Esophagus (tissue), 2 donors: Measurements from ENCODE around the gene RBM25. TPM values are rescaled to one million over a fixed set of nuclear protein-coding genes. Genes with fewer than 3 reads are reported as not detected.
"Not testable (repeated sequence)": the region's sequence is repeated elsewhere in the genome, so short reads cannot be mapped to it uniquely, and the experiment has no call there.

Experiments
- H3K27ac ChIP-seq, 2 donors: one replicate each; pipeline ENCODE4 v1.5.1; 2013; ENCODE audit warnings: low read depth in 2 of 2, mild to moderate bottlenecking in 2 of 2, inconsistent platforms in 1 of 2, low read length in 1 of 2, moderate library complexity in 1 of 2
- H3K27me3 ChIP-seq, 2 donors: one replicate each; pipeline ENCODE4 v1.6.1; 2013; ENCODE audit warnings: low read length in 2 of 2, control low read depth in 1 of 2, mild to moderate bottlenecking in 1 of 2; ENCODE audit not compliant: insufficient read depth in 2 of 2, control insufficient read depth in 1 of 2
- H3K36me3 ChIP-seq, 2 donors: one replicate each; pipeline ENCODE4 v1.6.1; 2013; ENCODE audit warnings: low read length in 1 of 2; ENCODE audit not compliant: control insufficient read depth in 2 of 2, insufficient read depth in 2 of 2
- H3K4me1 ChIP-seq, 2 donors: one replicate each; pipeline ENCODE4 v1.6.1; 2013; ENCODE audit warnings: low read length in 1 of 2; ENCODE audit not compliant: control insufficient read depth in 2 of 2, insufficient read depth in 2 of 2
- H3K4me3 ChIP-seq, 2 donors: one replicate each; pipeline ENCODE4 v1.5.1; 2013; ENCODE audit warnings: low read length in 2 of 2, mild to moderate bottlenecking in 2 of 2, low read depth in 1 of 2, moderate library complexity in 1 of 2
- H3K9me3 ChIP-seq, 2 donors: one replicate each; pipeline ENCODE4 v1.6.1; 2013; ENCODE audit warnings: mild to moderate bottlenecking in 2 of 2, low read depth in 1 of 2, low read length in 1 of 2, moderate library complexity in 1 of 2; ENCODE audit not compliant: control insufficient read depth in 2 of 2, insufficient read depth in 1 of 2
- WGBS, 2 donors: extraction: QIAGEN DNeasy Blood & Tissue Kit; methylation state at CpG; one replicate each; pipeline ENCODE4 v1.1.7; 2013; 5-methylcytosine and 5-hydroxymethylcytosine counted together
- polyA plus RNA-seq, 2 donors: library from polyadenylated mRNA; stranded (reverse); fragments of 200-250 nt; gene quantifications; one replicate each; pipeline ENCODE4 v1.2.3, GENCODE V29; 2013
- donor health status: healthy with polysubstance abuse.
- donor health status: Bipolar disorder and iron deficiency.

RBM25 gene
- 10 to 100 TPM; 23.3 to 38.5 TPM for polyA plus RNA-seq

- H3K9me3 ChIP-seq, result no peaks in the 10 kb centered on the region
- no peaks in the 10 kb centered on the region for H3K4me1 ChIP-seq
Measured at GRCh38 chr14:73058224-73058921, at the start of gene RBM25. Gene RBM25, plus strand, starts transcription at chr14:73058534. Its CDS starts 13,108 bp downstream, at chr14:73071642.

GRCh38 chr14:73011189-73011588, 47.1 kb upstream of the RBM25 start:
- WGBS, 2 donors, result 89 to 91% methylated on average over 7 of the region's 7 CpGs
- not testable (repeated sequence) for H3K27me3 ChIP-seq, H3K4me1 ChIP-seq, H3K4me3 ChIP-seq, H3K9me3 ChIP-seq, H3K27ac ChIP-seq, H3K36me3 ChIP-seq

More at GRCh38 chr14:73058224-73058921, at the start of gene RBM25:
- Histone ChIP-seq H3K27me3 (no peaks in the 10 kb centered on the region), H3K27ac (peak within 1 kb of the TSS; percentile 94 to 97), H3K36me3 (no peaks in the 10 kb centered on the region), H3K4me3 (peak within 1 kb of the TSS; percentile 95 to 96)
- WGBS, 2 donors, result 0% methylated on average over 57 of the region's 57 CpGs

- Histone ChIP-seq H3K27me3 (no peaks in the 10 kb centered on the region), H3K9me3 (no peaks in the 10 kb centered on the region), H3K4me3 (no peak overlapping the region), H3K27ac (peak overlapping the region; percentile 10 to 51), H3K4me1 (no peaks in the 10 kb centered on the region), H3K36me3 (peaks cover 0 to 8% of the 10 kb centered on the region in 2 donors)
- 62 to 65% methylated on average over 2 of the region's 2 CpGs for WGBS, 2 donors
Measured at GRCh38 chr14:73014105-73014504, 44.2 kb upstream of the RBM25 start.

- not testable (repeated sequence) for H3K27me3 ChIP-seq, H3K36me3 ChIP-seq
Measured at GRCh38 chr14:73015552-73015951, 42.8 kb upstream of the RBM25 start.

GRCh38 chr14:73016011-73016410, 42.3 kb upstream of the RBM25 start:
- H3K27me3 ChIP-seq, H3K9me3 ChIP-seq, H3K27ac ChIP-seq, H3K4me3 ChIP-seq, H3K4me1 ChIP-seq: not testable (repeated sequence)
- 71 to 77% methylated on average over 10 of the region's 10 CpGs for WGBS, 2 donors
- H3K36me3 ChIP-seq, result peaks cover 0 to 12% of the 10 kb centered on the region in 2 donors

More at GRCh38 chr14:73015552-73015951, 42.8 kb upstream of the RBM25 start:
- not testable (repeated sequence) for H3K27ac ChIP-seq, H3K9me3 ChIP-seq, H3K4me3 ChIP-seq, H3K4me1 ChIP-seq
- 93 to 94% methylated on average over 14 of the region's 14 CpGs for WGBS, 2 donors

GRCh38 chr14:73022051-73022450, 36.3 kb upstream of the RBM25 start:
- Histone ChIP-seq H3K36me3 (peaks cover 2 to 10% of the 10 kb centered on the region in 2 donors), H3K27ac (no peak overlapping the region), H3K27me3 (no peaks in the 10 kb centered on the region), H3K9me3 (no peaks in the 10 kb centered on the region), H3K4me3 (no peak overlapping the region), H3K4me1 (peaks cover 0 to 1% of the 10 kb centered on the region in 2 donors)
- WGBS, 2 donors, result 95 to 98% methylated on average over 4 of the region's 4 CpGs

- H3K27ac ChIP-seq, result no peak overlapping the region
- 80 to 85% methylated on average over 3 of the region's 3 CpGs for WGBS, 2 donors
- H3K36me3 ChIP-seq, result peaks cover 2 to 6% of the 10 kb centered on the region in 2 donors
- no peaks in the 10 kb centered on the region for H3K27me3 ChIP-seq
- H3K9me3 ChIP-seq, result no peaks in the 10 kb centered on the region
- H3K4me3 ChIP-seq, result peak overlapping the region in 1 of 2 donors; percentile 76
- peaks cover 0 to 1% of the 10 kb centered on the region in 2 donors for H3K4me1 ChIP-seq
Measured at GRCh38 chr14:73025544-73025943, 32.8 kb upstream of the RBM25 start.

GRCh38 chr14:73026243-73026844, 32.0 kb upstream of the RBM25 start:
- Histone ChIP-seq H3K27me3 (no peaks in the 10 kb centered on the region), H3K4me3 (peak overlapping the region; percentile 76 to 89), H3K9me3 (no peaks in the 10 kb centered on the region), H3K4me1 (peaks cover 0 to 1% of the 10 kb centered on the region in 2 donors), H3K36me3 (peaks cover 2 to 5% of the 10 kb centered on the region in 2 donors), H3K27ac (peak overlapping the region; percentile 93 to 94)
- 1 to 3% methylated on average over 16 to 21 of the region's 21 CpGs for WGBS, 2 donors

- H3K9me3 ChIP-seq, result no peaks in the 10 kb centered on the region
- peak within 1 kb of the TSS; percentile 93 to 94 for H3K27ac ChIP-seq
- H3K27me3 ChIP-seq, result no peaks in the 10 kb centered on the region
- peaks cover 0 to 1% of the 10 kb centered on the region in 2 donors for H3K4me1 ChIP-seq
- H3K4me3 ChIP-seq, result peak within 1 kb of the TSS; percentile 76 to 89
- WGBS, 2 donors, result 0 to 1% methylated on average over 32 to 39 of the region's 42 CpGs
- H3K36me3 ChIP-seq, result peaks cover 2 to 5% of the 10 kb centered on the region in 2 donors
Measured at GRCh38 chr14:73026845-73027542, 31.3 kb upstream of the RBM25 start, which contains the start of gene ZFYVE1. Gene ZFYVE1, minus strand, starts transcription at chr14:73027106. Its CDS starts 2,598 bp downstream, at chr14:73024508.
